Colonic mucosa (tissue), 4 donors: ENCODE data around the gene RANBP17. TPM values are rescaled to one million over a fixed set of nuclear protein-coding genes. Genes with fewer than 3 reads are reported as not detected.
"Not testable (repeated sequence)": the region's sequence is repeated elsewhere in the genome, so short reads cannot be mapped to it uniquely, and the experiment has no call there.

Experiments
- DNase-seq: peaks from one replicate; pipeline ENCODE4 v3.0.0-alpha.2; 2020
- H3K27ac ChIP-seq: fragments of 200-600 bp; one replicate; pipeline ENCODE4 v1.8.0; 2021
- H3K27me3 ChIP-seq: fragments of 200-600 bp; one replicate; pipeline ENCODE4 v1.8.0; 2021
- H3K36me3 ChIP-seq: fragments of 200-600 bp; one replicate; pipeline ENCODE4 v1.8.0; 2021
- H3K4me1 ChIP-seq: fragments of 200-600 bp; one replicate; pipeline ENCODE4 v1.8.0; 2021; ENCODE audit warnings: mild to moderate bottlenecking
- H3K4me3 ChIP-seq: fragments of 200-600 bp; one replicate; pipeline ENCODE4 v1.8.0; 2021
- H3K9ac ChIP-seq, 2 donors: one replicate each; pipeline ENCODE4 v1.7.0; 2013; ENCODE audit warnings: control low read depth in 2 of 2, low read depth in 2 of 2, low read length in 2 of 2
- H3K9me3 ChIP-seq: fragments of 200-600 bp; one replicate; pipeline ENCODE4 v1.8.0; 2021
- intact Hi-C: fragments of 100-400 bp; cut with DNase I; formaldehyde crosslinking; loops from one replicate; pipeline ENCODE4 v1.14.1; 2022
- total RNA-seq, 2 donors: library from RNA; stranded (reverse); fragmentation: NEBNext Ultra II Directional in 1 of 2; extraction: Animal tissue kit (Norgen Biotek cat#: 25700) in 1 of 2; gene quantifications; one replicate each; pipeline ENCODE4 v1.2.1, GENCODE V29; 2021
- TF ChIP-seq, protein P1 (sequence below): fragments of 200-600 bp; IDR thresholded peaks from one replicate; pipeline ENCODE4 v1.8.0; 2022; ENCODE audit warnings: antibody characterized with exemption, mild to moderate bottlenecking
- donor health status: healthy.
- donor health status: DM: no; HTN: no; CAD: no.
- donor health status: DM: no; HTN: no; CAD: no.

The RANBP17 gene
- total RNA-seq, 2 donors from 2014 or later, result 7.9 to 9.4 TPM

DNA sequence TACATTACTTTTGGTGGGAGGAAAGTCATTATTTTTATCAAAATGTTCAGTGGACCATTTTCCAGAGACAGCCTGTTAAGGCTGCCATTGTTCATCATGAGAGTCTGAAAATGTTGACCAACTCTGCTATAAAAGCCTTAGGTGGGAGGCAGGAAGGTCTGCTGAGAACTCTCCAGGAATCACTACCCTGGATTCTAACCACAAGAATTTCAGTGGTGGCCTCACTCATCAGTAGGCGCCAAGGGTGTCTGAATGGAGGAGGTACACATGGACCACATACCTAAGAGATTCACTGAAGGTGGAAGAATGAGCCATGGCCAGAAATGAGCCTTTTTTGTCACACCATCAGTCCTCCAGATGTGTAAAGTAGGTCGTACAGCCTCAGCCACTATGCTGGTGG, 426.2 kb downstream of the RANBP17 start:
- Histone ChIP-seq H3K4me3 (no peak overlapping the region), H3K9me3 (no peaks in the 10 kb centered on the region), H3K27me3 (no peaks in the 10 kb centered on the region), H3K27ac (no peak overlapping the region), H3K4me1 (no peaks in the 10 kb centered on the region), H3K9ac (no peak overlapping the region), H3K36me3 (no peaks in the 10 kb centered on the region)
- TF ChIP-seq, protein P1, sequence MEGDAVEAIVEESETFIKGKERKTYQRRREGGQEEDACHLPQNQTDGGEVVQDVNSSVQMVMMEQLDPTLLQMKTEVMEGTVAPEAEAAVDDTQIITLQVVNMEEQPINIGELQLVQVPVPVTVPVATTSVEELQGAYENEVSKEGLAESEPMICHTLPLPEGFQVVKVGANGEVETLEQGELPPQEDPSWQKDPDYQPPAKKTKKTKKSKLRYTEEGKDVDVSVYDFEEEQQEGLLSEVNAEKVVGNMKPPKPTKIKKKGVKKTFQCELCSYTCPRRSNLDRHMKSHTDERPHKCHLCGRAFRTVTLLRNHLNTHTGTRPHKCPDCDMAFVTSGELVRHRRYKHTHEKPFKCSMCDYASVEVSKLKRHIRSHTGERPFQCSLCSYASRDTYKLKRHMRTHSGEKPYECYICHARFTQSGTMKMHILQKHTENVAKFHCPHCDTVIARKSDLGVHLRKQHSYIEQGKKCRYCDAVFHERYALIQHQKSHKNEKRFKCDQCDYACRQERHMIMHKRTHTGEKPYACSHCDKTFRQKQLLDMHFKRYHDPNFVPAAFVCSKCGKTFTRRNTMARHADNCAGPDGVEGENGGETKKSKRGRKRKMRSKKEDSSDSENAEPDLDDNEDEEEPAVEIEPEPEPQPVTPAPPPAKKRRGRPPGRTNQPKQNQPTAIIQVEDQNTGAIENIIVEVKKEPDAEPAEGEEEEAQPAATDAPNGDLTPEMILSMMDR, result no peak
- intact Hi-C loops, result no loop called here
- no peak for DNase-seq

DNA sequence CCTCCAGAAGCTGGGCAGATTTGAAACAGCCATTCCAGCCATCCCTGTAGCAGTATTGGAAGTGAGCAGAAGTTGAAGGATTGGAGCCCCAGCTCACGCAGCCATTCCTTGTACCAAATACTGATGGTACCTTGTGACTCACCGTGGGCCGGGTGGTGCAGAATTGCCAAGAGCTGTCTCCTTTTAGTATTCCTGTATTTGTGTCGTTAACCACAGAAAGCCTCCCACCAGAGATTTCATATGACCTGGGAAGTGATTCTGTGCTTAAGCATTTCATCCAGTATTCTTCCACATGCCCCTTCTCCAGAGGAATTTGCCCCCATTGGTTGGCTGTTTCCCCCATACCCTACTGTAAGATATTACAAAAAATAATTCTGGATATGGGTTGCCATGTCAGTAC, 429.6 kb downstream of the RANBP17 start:
- no peak for DNase-seq
- Histone ChIP-seq H3K27ac (no peak overlapping the region), H3K27me3 (no peaks in the 10 kb centered on the region), H3K9me3 (no peaks in the 10 kb centered on the region), H3K4me1 (no peaks in the 10 kb centered on the region), H3K4me3 (no peak overlapping the region), H3K9ac (no peak overlapping the region), H3K36me3 (no peaks in the 10 kb centered on the region)
- TF ChIP-seq, protein P1, result no peak
- intact Hi-C loops, result no loop called here

DNA sequence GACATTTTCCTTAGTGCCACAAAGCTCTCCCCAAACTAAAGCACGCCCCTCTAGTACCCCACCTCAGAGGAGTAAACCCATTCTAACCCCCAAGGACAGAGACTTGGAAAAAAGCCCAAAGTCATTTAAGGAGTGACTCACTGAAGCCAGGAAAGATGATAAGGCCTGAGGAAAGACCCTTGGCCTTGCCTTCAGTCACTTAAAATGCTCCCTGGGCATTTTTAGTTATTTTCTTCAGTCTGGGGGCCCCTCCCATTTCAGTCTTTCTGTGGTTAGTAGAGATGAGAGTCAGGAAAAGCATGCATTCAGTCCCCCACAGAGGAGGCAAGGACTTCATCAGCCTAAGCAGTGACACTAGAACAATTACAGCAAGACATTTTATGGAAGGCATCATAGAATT, 433.5 kb downstream of the RANBP17 start:
- DNase-seq, result no peak
- no peaks in the 10 kb centered on the region for H3K27me3 ChIP-seq
- no peaks in the 10 kb centered on the region for H3K36me3 ChIP-seq
- intact Hi-C loops, result no loop called here
- H3K9me3 ChIP-seq, result no peaks in the 10 kb centered on the region
- TF ChIP-seq, protein P1, result no peak
- H3K4me3 ChIP-seq, result no peak overlapping the region
- H3K27ac ChIP-seq, result no peak overlapping the region
- no peak overlapping the region for H3K9ac ChIP-seq
- H3K4me1 ChIP-seq, result no peaks in the 10 kb centered on the region

GRCh38 chr5:171295801-171296200, 434.0 kb downstream of the RANBP17 start:
- Histone ChIP-seq H3K27ac (no peak overlapping the region), H3K36me3 (no peaks in the 10 kb centered on the region), H3K9me3 (no peaks in the 10 kb centered on the region), H3K4me1 (no peaks in the 10 kb centered on the region), H3K9ac (no peak overlapping the region), H3K4me3 (no peak overlapping the region), H3K27me3 (no peaks in the 10 kb centered on the region)
- no peak for DNase-seq
- intact Hi-C loops, result no loop called here
- TF ChIP-seq, protein P1, result no peak

DNA sequence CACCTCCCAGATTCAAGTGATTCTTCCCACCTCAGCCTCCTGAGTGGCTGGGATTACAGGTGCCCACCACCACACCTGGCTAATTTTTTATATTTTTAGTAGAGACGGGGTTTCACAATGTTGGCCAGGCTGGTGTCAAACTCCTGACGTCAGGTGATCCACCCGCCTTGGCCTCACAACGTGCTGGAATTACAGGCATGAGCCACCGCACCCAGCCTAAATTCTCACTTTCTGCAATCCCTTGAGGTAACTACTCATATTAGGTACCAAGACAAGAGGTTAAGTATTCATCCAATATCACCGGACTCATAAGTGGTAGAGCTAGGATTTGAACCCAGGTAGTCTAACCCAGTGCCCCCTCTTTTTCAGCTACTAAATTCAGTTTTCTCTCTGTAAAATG, 436.1 kb downstream of the RANBP17 start:
- intact Hi-C loops, H3K9ac ChIP-seq, DNase-seq, H3K27me3 ChIP-seq, H3K36me3 ChIP-seq, H3K4me1 ChIP-seq, H3K27ac ChIP-seq, H3K4me3 ChIP-seq, H3K9me3 ChIP-seq: not testable (repeated sequence)

GRCh38 chr5:171299228-171299627, 437.4 kb downstream of the RANBP17 start:
- Histone ChIP-seq H3K9me3 (no peaks in the 10 kb centered on the region), H3K36me3 (no peaks in the 10 kb centered on the region), H3K9ac (no peak overlapping the region), H3K4me1 (no peaks in the 10 kb centered on the region), H3K27ac (no peak overlapping the region), H3K4me3 (no peak overlapping the region), H3K27me3 (no peaks in the 10 kb centered on the region)
- TF ChIP-seq, protein P1, result no peak
- intact Hi-C loops, result no loop called here
- DNase-seq, result no peak
